Lower leg skin (tissue), 4 donors: ENCODE measurements around the gene PAXIP1. TPM values are rescaled to one million over a fixed set of nuclear protein-coding genes. Genes with fewer than 3 reads are reported as not detected.

Experiments
- DNase-seq, 2 donors: peaks; one replicate each; pipeline ENCODE4 v3.0.0-alpha.2; 2019; ENCODE audit warnings: low spot score in 2 of 2
- H3K4me3 ChIP-seq: fragments of 200-600 bp; sonication (generic); 2 replicates; pipeline ENCODE4 v1.5.1; 2017; ENCODE audit warnings: mild to moderate bottlenecking, low read depth; ENCODE audit not compliant: poor library complexity, severe bottlenecking
- CTCF ChIP-seq, 3 donors: fragments of 450-650 bp; IDR thresholded peaks; one replicate each; pipeline ENCODE4 v1.5.1; 2016; ENCODE audit warnings: antibody characterized with exemption in 3 of 3, mild to moderate bottlenecking in 3 of 3, moderate library complexity in 2 of 3
- POLR2A ChIP-seq, 2 donors: fragments of 450-650 bp; IDR thresholded peaks; one replicate each; pipeline ENCODE4 v1.6.1; 2016 to 2017; ENCODE audit warnings: antibody characterized with exemption in 2 of 2, mild to moderate bottlenecking in 1 of 2, moderate library complexity in 1 of 2
- WGBS, 2 donors: methylation state at CpG; one replicate each; pipeline ENCODE4 v1.1.5; 2018; 5-methylcytosine and 5-hydroxymethylcytosine counted together
- intact Hi-C: fragments of 100-400 bp; cut with DNase I; formaldehyde crosslinking; loops from one replicate; pipeline ENCODE4 v1.15.0; 2023; ENCODE audit warnings: low total_unique reads
- total RNA-seq, 4 donors: library from RNA; depleted of rRNA; stranded (reverse); fragments of >200 nt; gene quantifications; one replicate each; pipeline ENCODE4 v1.1.0, GENCODE V29; 2016

The PAXIP1 gene
- total RNA-seq, 4 donors from 2014 or later, result 10.0 to 14.1 (median 11.4) TPM

- 11 to 13% methylated on average over 22 to 24 of the region's 24 CpGs for WGBS, 2 donors
- intact Hi-C loops, result no loop called here
- DNase-seq, result no peak
- no peak for TF ChIP-seq POLR2A (IDR thresholded peaks at IDR 0.05)
- TF ChIP-seq CTCF (IDR thresholded peaks at IDR 0.05), result no peak
- H3K4me3 ChIP-seq, result peak overlapping the region; percentile 64
These were observed 1.0 kb downstream of the PAXIP1 start for GRCh38 chr7:155001756-155002410.

- TF ChIP-seq CTCF (IDR thresholded peaks at IDR 0.05) (no peak), POLR2A (IDR thresholded peaks at IDR 0.05) (no peak)
- intact Hi-C loops, result no loop called here
- DNase-seq, result no peak
- no peak overlapping the region for H3K4me3 ChIP-seq
- WGBS, 2 donors, result 84 to 87% methylated on average over 2 of the region's 2 CpGs
These were observed 2.1 kb downstream of the PAXIP1 start for GRCh38 chr7:155000795-155001194.

- 95 to 99% methylated on average over 3 of the region's 3 CpGs for WGBS, 2 donors
- no peak for DNase-seq
- no peak overlapping the region for H3K4me3 ChIP-seq
- TF ChIP-seq POLR2A (IDR thresholded peaks at IDR 0.05) (no peak), CTCF (IDR thresholded peaks at IDR 0.05) (no peak)
- intact Hi-C loops, result no loop called here
These were observed 4.4 kb downstream of the PAXIP1 start for GRCh38 chr7:154998481-154998880.

GRCh38 chr7:154997840-154998370 is 5.0 kb downstream of the PAXIP1 start:
- intact Hi-C loops, result no loop called here
- WGBS, 2 donors, result 48 to 59% methylated on average over 10 of the region's 10 CpGs
- DNase-seq, result no peak
- no peak overlapping the region for H3K4me3 ChIP-seq
- TF ChIP-seq POLR2A (IDR thresholded peaks at IDR 0.05) (no peak), CTCF (IDR thresholded peaks at IDR 0.05) (no peak)

GRCh38 chr7:154996756-154997155 is 6.2 kb downstream of the PAXIP1 start:
- intact Hi-C loops, result no loop called here
- 86 to 89% methylated on average over 4 of the region's 4 CpGs for WGBS, 2 donors
- TF ChIP-seq POLR2A (IDR thresholded peaks at IDR 0.05) (no peak), CTCF (IDR thresholded peaks at IDR 0.05) (no peak)
- no peak for DNase-seq
- H3K4me3 ChIP-seq, result no peak overlapping the region

GRCh38 chr7:154996101-154996500 is 6.8 kb downstream of the PAXIP1 start:
- no peak for DNase-seq
- no peak overlapping the region for H3K4me3 ChIP-seq
- 96 to 100% methylated on average over 1 of the region's 1 CpG for WGBS, 2 donors
- TF ChIP-seq CTCF (IDR thresholded peaks at IDR 0.05), result no peak
- TF ChIP-seq POLR2A (IDR thresholded peaks at IDR 0.05), result no peak
- intact Hi-C loops, result no loop called here
